GM19463 (cell line): ENCODE measurements around the gene ATL2.
"Not testable (repeated sequence)": the region's sequence is repeated elsewhere in the genome, so short reads cannot be mapped to it uniquely, and the experiment has no call there.

Experiments
- ATAC-seq: cut with Tn5 transposase; IDR thresholded peaks from one replicate; pipeline ENCODE4 v1.9.1; 2021; ENCODE audit warnings: mild to moderate bottlenecking, moderate library complexity; ENCODE audit not compliant: unreplicated experiment

The ATL2 gene

GRCh38 chr2:38336621-38337020, 40.5 kb downstream of the ATL2 start:
- no peak for ATAC-seq

- ATAC-seq = no peak
These were observed 46.3 kb downstream of the ATL2 start for GRCh38 chr2:38330754-38331153.

- no peak for ATAC-seq
These were observed 49.5 kb downstream of the ATL2 start for GRCh38 chr2:38327580-38327979.

- no peak for ATAC-seq
These were observed 53.5 kb downstream of the ATL2 start for GRCh38 chr2:38323623-38324022.

- ATAC-seq = no peak
These were observed 54.7 kb downstream of the ATL2 start for GRCh38 chr2:38322224-38322914.

- ATAC-seq = not testable (repeated sequence)
These were observed 57.8 kb downstream of the ATL2 start for GRCh38 chr2:38319240-38319639.

- no peak for ATAC-seq
These were observed 59.3 kb downstream of the ATL2 start for GRCh38 chr2:38317725-38318124.

- ATAC-seq = no peak
These were observed 61.3 kb downstream of the ATL2 start for GRCh38 chr2:38315707-38316333.

- ATAC-seq = no peak
These were observed 68.3 kb downstream of the ATL2 start for GRCh38 chr2:38308821-38309220.

GRCh38 chr2:38301969-38302702, 74.9 kb downstream of the ATL2 start:
- no peak for ATAC-seq

GRCh38 chr2:38301340-38301968, 75.6 kb downstream of the ATL2 start:
- peak; percentile 56 for ATAC-seq

- no peak for ATAC-seq
These were observed 78.5 kb downstream of the ATL2 start for GRCh38 chr2:38298539-38298938.

GRCh38 chr2:38296197-38296780, 80.8 kb downstream of the ATL2 start:
- ATAC-seq = no peak

- no peak for ATAC-seq
These were observed 82.5 kb downstream of the ATL2 start for GRCh38 chr2:38294597-38294996.

- ATAC-seq = no peak
These were observed 83.8 kb downstream of the ATL2 start for GRCh38 chr2:38293152-38293865.

- no peak for ATAC-seq
These were observed 86.7 kb downstream of the ATL2 start for GRCh38 chr2:38290332-38290731.

GRCh38 chr2:38284971-38285370, 92.1 kb downstream of the ATL2 start:
- no peak for ATAC-seq

GRCh38 chr2:38281095-38281742, 95.9 kb downstream of the ATL2 start:
- no peak for ATAC-seq

- ATAC-seq = no peak
These were observed 97.9 kb downstream of the ATL2 start for GRCh38 chr2:38279201-38279600.

GRCh38 chr2:38278117-38278438, 99.0 kb downstream of the ATL2 start:
- ATAC-seq = not testable (repeated sequence)
